HEK293 (cell line): Measurements from ENCODE around the gene CCDC9B.

Experiments used
- BCL11B ChIP-seq: fragments of 450-650 bp; formaldehyde crosslinking; IDR thresholded peaks from 2 replicates; pipeline ENCODE4 v1.5.1; 2016; ENCODE audit warnings: low read depth, missing biosample characterization, missing genetic modification characterization
- EGR2 ChIP-seq: fragments of 450-650 bp; formaldehyde crosslinking; IDR thresholded peaks from 2 replicates; pipeline ENCODE4 v1.5.1; 2016; ENCODE audit warnings: low read depth, missing biosample characterization, missing genetic modification characterization
- MEIS1 ChIP-seq: sonication (generic); formaldehyde crosslinking; IDR thresholded peaks from 2 replicates; pipeline ENCODE4 v1.8.1; 2022; ENCODE audit warnings: missing genetic modification reagents, mild to moderate bottlenecking, borderline replicate concordance
- OVOL3 ChIP-seq: fragments of 450-650 bp; formaldehyde crosslinking; IDR thresholded peaks from 2 replicates; pipeline ENCODE4 v1.5.1; 2016; ENCODE audit warnings: missing biosample characterization, missing genetic modification characterization
- SCRT2 ChIP-seq: fragments of 450-650 bp; formaldehyde crosslinking; IDR thresholded peaks from 2 replicates; pipeline ENCODE4 v1.5.1; 2016; ENCODE audit warnings: missing biosample characterization, missing genetic modification characterization
- ZBTB48 ChIP-seq: fragments of 450-650 bp; formaldehyde crosslinking; IDR thresholded peaks from 2 replicates; pipeline ENCODE4 v1.5.1; 2016; ENCODE audit warnings: missing biosample characterization, missing genetic modification characterization
- ZNF121 ChIP-seq: fragments of 450-650 bp; formaldehyde crosslinking; IDR thresholded peaks from 2 replicates; pipeline ENCODE4 v1.5.1; 2016; ENCODE audit warnings: missing biosample characterization, missing genetic modification characterization
- ZNF23 ChIP-seq: fragments of 450-650 bp; formaldehyde crosslinking; IDR thresholded peaks from 2 replicates; pipeline ENCODE4 v1.5.1; 2016; ENCODE audit warnings: missing biosample characterization, missing genetic modification characterization, borderline replicate concordance
- ZNF366 ChIP-seq: fragments of 450-650 bp; formaldehyde crosslinking; conservative IDR thresholded peaks from 2 replicates; pipeline ENCODE4 v1.5.1; 2016; ENCODE audit warnings: missing biosample characterization, missing genetic modification characterization
- ZNF416 ChIP-seq: fragments of 450-650 bp; formaldehyde crosslinking; IDR thresholded peaks from 2 replicates; pipeline ENCODE4 v1.5.1; 2016; ENCODE audit warnings: missing biosample characterization, missing genetic modification characterization
- ZNF544 ChIP-seq: fragments of 450-650 bp; formaldehyde crosslinking; IDR thresholded peaks from 2 replicates; pipeline ENCODE4 v1.5.0; 2017; ENCODE audit warnings: missing biosample characterization, missing genetic modification characterization
- ZNF558 ChIP-seq: fragments of 450-650 bp; formaldehyde crosslinking; IDR thresholded peaks from 2 replicates; pipeline ENCODE4 v1.5.1; 2016; ENCODE audit warnings: missing biosample characterization, missing genetic modification characterization
- ZNF571 ChIP-seq: fragments of 450-650 bp; formaldehyde crosslinking; IDR thresholded peaks from 2 replicates; pipeline ENCODE4 v1.5.0; 2017; ENCODE audit warnings: missing biosample characterization, missing genetic modification characterization
- ZNF585B ChIP-seq: fragments of 450-650 bp; formaldehyde crosslinking; IDR thresholded peaks from 2 replicates; pipeline ENCODE4 v1.5.1; 2016; ENCODE audit warnings: missing biosample characterization, missing genetic modification characterization
- ZNF596 ChIP-seq: fragments of 450-650 bp; IDR thresholded peaks from 2 replicates; pipeline ENCODE4 v1.5.0; 2018; ENCODE audit warnings: missing biosample characterization, mild to moderate bottlenecking, missing genetic modification characterization, moderate library complexity
- ZNF610 ChIP-seq: fragments of 450-650 bp; formaldehyde crosslinking; IDR thresholded peaks from 2 replicates; pipeline ENCODE4 v1.5.1; 2016; ENCODE audit warnings: missing biosample characterization, missing genetic modification characterization, borderline replicate concordance
- ZNF670 ChIP-seq: fragments of 450-650 bp; formaldehyde crosslinking; IDR thresholded peaks from 2 replicates; pipeline ENCODE4 v1.5.1; 2016; ENCODE audit warnings: missing biosample characterization, missing genetic modification characterization, low read depth
- ZNF768 ChIP-seq: fragments of 450-650 bp; formaldehyde crosslinking; IDR thresholded peaks from 2 replicates; pipeline ENCODE4 v1.5.1; 2018; ENCODE audit warnings: missing biosample characterization, mild to moderate bottlenecking, missing genetic modification characterization
- ZNF791 ChIP-seq: fragments of 450-650 bp; formaldehyde crosslinking; IDR thresholded peaks from 2 replicates; pipeline ENCODE4 v1.5.1; 2016; ENCODE audit warnings: missing biosample characterization, missing genetic modification characterization
- ZNF792 ChIP-seq: fragments of 450-650 bp; formaldehyde crosslinking; IDR thresholded peaks from 2 replicates; pipeline ENCODE4 v1.5.1; 2016; ENCODE audit warnings: missing biosample characterization, missing genetic modification characterization
- TF ChIP-seq, protein P1 (sequence below): fragments of 450-650 bp; formaldehyde crosslinking; IDR thresholded peaks from 2 replicates; pipeline ENCODE4 v1.5.1; 2016; ENCODE audit warnings: missing biosample characterization, missing genetic modification characterization
- TF ChIP-seq, protein P2 (sequence below): fragments of 450-650 bp; formaldehyde crosslinking; optimal IDR thresholded peaks from 2 replicates; pipeline ENCODE3; 2016; ENCODE audit warnings: missing biosample characterization, mild to moderate bottlenecking, missing genetic modification characterization
- TF ChIP-seq, protein P3 (sequence below): fragments of 450-650 bp; formaldehyde crosslinking; IDR thresholded peaks from 2 replicates; pipeline ENCODE4 v1.5.1; 2016; ENCODE audit warnings: missing biosample characterization, missing genetic modification characterization
- TF ChIP-seq, protein P4 (sequence below): fragments of 450-650 bp; formaldehyde crosslinking; IDR thresholded peaks from 2 replicates; pipeline ENCODE4 v1.5.1; 2016; ENCODE audit warnings: missing biosample characterization, missing genetic modification characterization
- TF ChIP-seq, protein P5 (sequence below): fragments of 450-650 bp; formaldehyde crosslinking; IDR thresholded peaks from 2 replicates; pipeline ENCODE4; 2016; ENCODE audit warnings: missing biosample characterization, missing genetic modification characterization
- TF ChIP-seq, protein P6 (sequence below): fragments of 450-650 bp; formaldehyde crosslinking; IDR thresholded peaks from 2 replicates; pipeline ENCODE4 v1.5.1; 2016; ENCODE audit warnings: missing biosample characterization, missing genetic modification characterization
- TF ChIP-seq, protein P7 (sequence below): fragments of 450-650 bp; formaldehyde crosslinking; IDR thresholded peaks from 2 replicates; pipeline ENCODE4 v1.5.1; 2016; ENCODE audit warnings: missing biosample characterization, missing genetic modification characterization
- TF ChIP-seq, protein P8 (sequence below): fragments of 450-650 bp; formaldehyde crosslinking; IDR thresholded peaks from 2 replicates; pipeline ENCODE4 v1.5.1; 2016; ENCODE audit warnings: missing biosample characterization, missing genetic modification characterization

Gene CCDC9B

DNA sequence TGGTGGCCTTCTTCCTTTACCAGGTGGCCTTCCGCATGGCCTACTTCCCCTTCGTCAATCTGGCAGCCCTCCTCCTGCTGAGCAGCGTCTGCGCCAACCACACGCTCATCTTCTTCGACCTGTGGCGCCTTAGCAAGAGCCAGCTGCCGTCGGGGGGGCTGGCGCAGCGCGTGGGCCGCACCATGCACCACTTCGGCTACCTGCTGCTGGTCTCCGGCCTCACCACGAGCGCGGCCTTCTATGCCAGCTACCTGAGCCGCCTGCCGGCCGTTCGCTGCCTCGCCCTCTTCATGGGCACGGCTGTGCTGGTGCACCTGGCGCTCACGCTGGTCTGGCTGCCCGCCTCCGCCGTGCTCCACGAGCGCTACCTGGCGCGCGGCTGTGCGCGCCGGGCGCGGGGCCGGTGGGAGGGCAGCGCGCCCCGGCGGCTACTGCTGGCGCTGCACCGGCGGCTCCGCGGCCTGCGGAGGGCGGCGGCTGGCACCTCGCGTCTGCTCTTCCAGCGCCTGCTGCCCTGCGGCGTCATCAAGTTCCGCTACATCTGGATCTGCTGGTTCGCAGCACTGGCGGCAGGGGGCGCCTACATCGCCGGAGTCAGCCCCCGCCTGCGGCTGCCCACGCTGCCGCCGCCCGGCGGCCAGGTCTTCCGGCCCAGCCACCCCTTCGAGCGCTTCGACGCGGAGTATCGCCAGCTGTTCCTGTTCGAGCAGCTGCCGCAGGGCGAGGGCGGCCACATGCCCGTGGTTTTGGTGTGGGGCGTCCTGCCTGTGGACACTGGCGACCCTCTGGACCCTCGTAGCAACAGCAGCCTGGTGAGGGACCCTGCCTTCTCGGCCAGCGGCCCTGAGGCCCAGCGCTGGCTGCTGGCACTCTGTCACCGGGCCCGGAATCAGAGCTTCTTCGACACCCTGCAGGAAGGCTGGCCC lies 27.2 kb upstream of the CCDC9B start (continued):
- TF ChIP-seq, protein P1, sequence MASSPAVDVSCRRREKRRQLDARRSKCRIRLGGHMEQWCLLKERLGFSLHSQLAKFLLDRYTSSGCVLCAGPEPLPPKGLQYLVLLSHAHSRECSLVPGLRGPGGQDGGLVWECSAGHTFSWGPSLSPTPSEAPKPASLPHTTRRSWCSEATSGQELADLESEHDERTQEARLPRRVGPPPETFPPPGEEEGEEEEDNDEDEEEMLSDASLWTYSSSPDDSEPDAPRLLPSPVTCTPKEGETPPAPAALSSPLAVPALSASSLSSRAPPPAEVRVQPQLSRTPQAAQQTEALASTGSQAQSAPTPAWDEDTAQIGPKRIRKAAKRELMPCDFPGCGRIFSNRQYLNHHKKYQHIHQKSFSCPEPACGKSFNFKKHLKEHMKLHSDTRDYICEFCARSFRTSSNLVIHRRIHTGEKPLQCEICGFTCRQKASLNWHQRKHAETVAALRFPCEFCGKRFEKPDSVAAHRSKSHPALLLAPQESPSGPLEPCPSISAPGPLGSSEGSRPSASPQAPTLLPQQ (tag by site-specific recombination): no peak
- TF ChIP-seq ZNF610 (tag by site-specific recombination) (no peak), OVOL3 (no peak), ZNF416 (no peak), ZNF791 (tag by site-specific recombination) (no peak), MEIS1 (no peak), ZNF670 (no peak), EGR2 (tag by site-specific recombination) (peak; percentile 87), ZNF558 (tag by site-specific recombination) (no peak), ZNF121 (no peak), BCL11B (no peak), ZNF585B (tag by site-specific recombination) (no peak), ZNF366 (tag by site-specific recombination) (no peak), ZNF544 (no peak), SCRT2 (no peak), ZNF571 (tag by site-specific recombination) (no peak), ZNF596 (tag by site-specific recombination) (no peak), ZNF768 (tag by site-specific recombination) (no peak), ZNF792 (tag by site-specific recombination) (no peak), ZNF23 (tag by site-specific recombination) (no peak), ZBTB48 (tag by site-specific recombination) (no peak)
- TF ChIP-seq, protein P2, sequence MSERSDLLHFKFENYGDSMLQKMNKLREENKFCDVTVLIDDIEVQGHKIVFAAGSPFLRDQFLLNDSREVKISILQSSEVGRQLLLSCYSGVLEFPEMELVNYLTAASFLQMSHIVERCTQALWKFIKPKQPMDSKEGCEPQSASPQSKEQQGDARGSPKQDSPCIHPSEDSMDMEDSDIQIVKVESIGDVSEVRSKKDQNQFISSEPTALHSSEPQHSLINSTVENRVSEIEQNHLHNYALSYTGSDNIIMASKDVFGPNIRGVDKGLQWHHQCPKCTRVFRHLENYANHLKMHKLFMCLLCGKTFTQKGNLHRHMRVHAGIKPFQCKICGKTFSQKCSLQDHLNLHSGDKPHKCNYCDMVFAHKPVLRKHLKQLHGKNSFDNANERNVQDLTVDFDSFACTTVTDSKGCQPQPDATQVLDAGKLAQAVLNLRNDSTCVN: peak; percentile 36
- TF ChIP-seq, protein P3, sequence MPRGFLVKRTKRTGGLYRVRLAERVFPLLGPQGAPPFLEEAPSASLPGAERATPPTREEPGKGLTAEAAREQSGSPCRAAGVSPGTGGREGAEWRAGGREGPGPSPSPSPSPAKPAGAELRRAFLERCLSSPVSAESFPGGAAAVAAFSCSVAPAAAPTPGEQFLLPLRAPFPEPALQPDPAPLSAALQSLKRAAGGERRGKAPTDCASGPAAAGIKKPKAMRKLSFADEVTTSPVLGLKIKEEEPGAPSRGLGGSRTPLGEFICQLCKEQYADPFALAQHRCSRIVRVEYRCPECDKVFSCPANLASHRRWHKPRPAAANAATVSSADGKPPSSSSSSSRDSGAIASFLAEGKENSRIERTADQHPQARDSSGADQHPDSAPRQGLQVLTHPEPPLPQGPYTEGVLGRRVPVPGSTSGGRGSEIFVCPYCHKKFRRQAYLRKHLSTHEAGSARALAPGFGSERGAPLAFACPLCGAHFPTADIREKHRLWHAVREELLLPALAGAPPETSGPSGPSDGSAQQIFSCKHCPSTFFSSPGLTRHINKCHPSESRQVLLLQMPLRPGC (tag by site-specific recombination): peak; percentile 34; the same call in 1 of the 2 replicates
- TF ChIP-seq, protein P4, sequence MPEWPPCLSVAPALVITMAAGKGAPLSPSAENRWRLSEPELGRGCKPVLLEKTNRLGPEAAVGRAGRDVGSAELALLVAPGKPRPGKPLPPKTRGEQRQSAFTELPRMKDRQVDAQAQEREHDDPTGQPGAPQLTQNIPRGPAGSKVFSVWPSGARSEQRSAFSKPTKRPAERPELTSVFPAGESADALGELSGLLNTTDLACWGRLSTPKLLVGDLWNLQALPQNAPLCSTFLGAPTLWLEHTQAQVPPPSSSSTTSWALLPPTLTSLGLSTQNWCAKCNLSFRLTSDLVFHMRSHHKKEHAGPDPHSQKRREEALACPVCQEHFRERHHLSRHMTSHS (tag by site-specific recombination): no peak
- TF ChIP-seq, protein P5, sequence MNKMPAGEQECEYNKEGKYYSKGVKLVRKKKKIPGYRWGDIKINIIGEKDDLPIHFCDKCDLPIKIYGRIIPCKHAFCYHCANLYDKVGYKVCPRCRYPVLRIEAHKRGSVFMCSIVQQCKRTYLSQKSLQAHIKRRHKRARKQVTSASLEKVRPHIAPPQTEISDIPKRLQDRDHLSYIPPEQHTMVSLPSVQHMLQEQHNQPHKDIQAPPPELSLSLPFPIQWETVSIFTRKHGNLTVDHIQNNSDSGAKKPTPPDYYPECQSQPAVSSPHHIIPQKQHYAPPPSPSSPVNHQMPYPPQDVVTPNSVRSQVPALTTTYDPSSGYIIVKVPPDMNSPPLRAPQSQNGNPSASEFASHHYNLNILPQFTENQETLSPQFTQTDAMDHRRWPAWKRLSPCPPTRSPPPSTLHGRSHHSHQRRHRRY (tag by site-specific recombination): no peak
- TF ChIP-seq, protein P6, sequence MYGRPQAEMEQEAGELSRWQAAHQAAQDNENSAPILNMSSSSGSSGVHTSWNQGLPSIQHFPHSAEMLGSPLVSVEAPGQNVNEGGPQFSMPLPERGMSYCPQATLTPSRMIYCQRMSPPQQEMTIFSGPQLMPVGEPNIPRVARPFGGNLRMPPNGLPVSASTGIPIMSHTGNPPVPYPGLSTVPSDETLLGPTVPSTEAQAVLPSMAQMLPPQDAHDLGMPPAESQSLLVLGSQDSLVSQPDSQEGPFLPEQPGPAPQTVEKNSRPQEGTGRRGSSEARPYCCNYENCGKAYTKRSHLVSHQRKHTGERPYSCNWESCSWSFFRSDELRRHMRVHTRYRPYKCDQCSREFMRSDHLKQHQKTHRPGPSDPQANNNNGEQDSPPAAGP (tag by site-specific recombination): peak; percentile 65
- TF ChIP-seq, protein P7, sequence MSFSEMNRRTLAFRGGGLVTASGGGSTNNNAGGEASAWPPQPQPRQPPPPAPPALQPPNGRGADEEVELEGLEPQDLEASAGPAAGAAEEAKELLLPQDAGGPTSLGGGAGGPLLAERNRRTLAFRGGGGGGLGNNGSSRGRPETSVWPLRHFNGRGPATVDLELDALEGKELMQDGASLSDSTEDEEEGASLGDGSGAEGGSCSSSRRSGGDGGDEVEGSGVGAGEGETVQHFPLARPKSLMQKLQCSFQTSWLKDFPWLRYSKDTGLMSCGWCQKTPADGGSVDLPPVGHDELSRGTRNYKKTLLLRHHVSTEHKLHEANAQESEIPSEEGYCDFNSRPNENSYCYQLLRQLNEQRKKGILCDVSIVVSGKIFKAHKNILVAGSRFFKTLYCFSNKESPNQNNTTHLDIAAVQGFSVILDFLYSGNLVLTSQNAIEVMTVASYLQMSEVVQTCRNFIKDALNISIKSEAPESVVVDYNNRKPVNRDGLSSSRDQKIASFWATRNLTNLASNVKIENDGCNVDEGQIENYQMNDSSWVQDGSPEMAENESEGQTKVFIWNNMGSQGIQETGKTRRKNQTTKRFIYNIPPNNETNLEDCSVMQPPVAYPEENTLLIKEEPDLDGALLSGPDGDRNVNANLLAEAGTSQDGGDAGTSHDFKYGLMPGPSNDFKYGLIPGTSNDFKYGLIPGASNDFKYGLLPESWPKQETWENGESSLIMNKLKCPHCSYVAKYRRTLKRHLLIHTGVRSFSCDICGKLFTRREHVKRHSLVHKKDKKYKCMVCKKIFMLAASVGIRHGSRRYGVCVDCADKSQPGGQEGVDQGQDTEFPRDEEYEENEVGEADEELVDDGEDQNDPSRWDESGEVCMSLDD (tag by site-specific recombination): no peak
- TF ChIP-seq, protein P8, sequence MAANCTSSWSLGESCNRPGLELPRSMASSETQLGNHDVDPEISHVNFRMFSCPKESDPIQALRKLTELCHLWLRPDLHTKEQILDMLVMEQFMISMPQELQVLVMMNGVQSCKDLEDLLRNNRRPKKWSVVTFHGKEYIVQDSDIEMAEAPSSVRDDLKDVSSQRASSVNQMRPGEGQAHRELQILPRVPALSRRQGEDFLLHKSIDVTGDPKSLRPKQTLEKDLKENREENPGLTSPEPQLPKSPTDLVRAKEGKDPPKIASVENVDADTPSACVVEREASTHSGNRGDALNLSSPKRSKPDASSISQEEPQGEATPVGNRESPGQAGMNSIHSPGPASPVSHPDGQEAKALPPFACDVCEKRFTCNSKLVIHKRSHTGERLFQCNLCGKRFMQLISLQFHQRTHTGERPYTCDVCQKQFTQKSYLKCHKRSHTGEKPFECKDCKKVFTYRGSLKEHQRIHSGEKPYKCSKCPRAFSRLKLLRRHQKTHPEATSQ (tag by site-specific recombination): 0 out of 2 replicates have a peak, but pooled peaks have one; percentile 20
